GM21515 (cell line): ENCODE measurements around the gene MAP3K15.
A peak's percentile ranks its signal among the peaks of the same experiment; 100 is the strongest.
"Not testable (repeated sequence)": the region's sequence is repeated elsewhere in the genome, so short reads cannot be mapped to it uniquely, and the experiment has no call there.

ENCODE experiments used
- ATAC-seq: cut with Tn5 transposase; IDR thresholded peaks from one replicate; pipeline ENCODE4 v1.9.1; 2021; ENCODE audit not compliant: unreplicated experiment

Gene MAP3K15

GRCh38 chrX:19422661-19423060 lies 92.6 kb downstream of the MAP3K15 start:
- not testable (repeated sequence) for ATAC-seq

- ATAC-seq: no peak
Observed at GRCh38 chrX:19410259-19410658, 105.0 kb downstream of the MAP3K15 start.

- no peak for ATAC-seq
Observed at GRCh38 chrX:19403696-19404095, 111.6 kb downstream of the MAP3K15 start.

GRCh38 chrX:19392703-19393102 lies 122.6 kb downstream of the MAP3K15 start:
- no peak for ATAC-seq

GRCh38 chrX:19392078-19392477 lies 123.2 kb downstream of the MAP3K15 start:
- no peak for ATAC-seq

GRCh38 chrX:19389227-19389845 lies 126.0 kb downstream of the MAP3K15 start:
- no peak for ATAC-seq

GRCh38 chrX:19388741-19389140 lies 126.6 kb downstream of the MAP3K15 start:
- ATAC-seq: no peak

- ATAC-seq: no peak
Observed at GRCh38 chrX:19388064-19388679, 127.1 kb downstream of the MAP3K15 start.

GRCh38 chrX:19386679-19387078 lies 128.6 kb downstream of the MAP3K15 start:
- ATAC-seq: no peak

- peak; percentile 61 for ATAC-seq
Observed at GRCh38 chrX:19382555-19383145, 132.7 kb downstream of the MAP3K15 start.

- ATAC-seq: no peak
Observed at GRCh38 chrX:19381326-19381725, 134.0 kb downstream of the MAP3K15 start.

- no peak for ATAC-seq
Observed at GRCh38 chrX:19377799-19378198, 137.5 kb downstream of the MAP3K15 start.

- ATAC-seq: no peak
Observed at GRCh38 chrX:19375546-19375945, 139.8 kb downstream of the MAP3K15 start.

- no peak for ATAC-seq
Observed at GRCh38 chrX:19373351-19373891, 141.9 kb downstream of the MAP3K15 start.

- no peak for ATAC-seq
Observed at GRCh38 chrX:19372547-19373331, 142.6 kb downstream of the MAP3K15 start.

- no peak for ATAC-seq
Observed at GRCh38 chrX:19372170-19372546, 143.2 kb downstream of the MAP3K15 start.

- ATAC-seq: no peak
Observed at GRCh38 chrX:19370061-19370460, 145.2 kb downstream of the MAP3K15 start.

GRCh38 chrX:19368576-19368975 lies 146.7 kb downstream of the MAP3K15 start:
- no peak for ATAC-seq

GRCh38 chrX:19361701-19362100 lies 153.6 kb downstream of the MAP3K15 start:
- no peak for ATAC-seq

- no peak for ATAC-seq
Observed at GRCh38 chrX:19360903-19361302, 154.4 kb downstream of the MAP3K15 start.

GRCh38 chrX:19358521-19358920 lies 156.8 kb downstream of the MAP3K15 start:
- ATAC-seq: no peak

- no peak for ATAC-seq
Observed at GRCh38 chrX:19354625-19355024, 160.7 kb downstream of the MAP3K15 start.
